ENCODE measurements around the gene ST3GAL3.

DNA sequence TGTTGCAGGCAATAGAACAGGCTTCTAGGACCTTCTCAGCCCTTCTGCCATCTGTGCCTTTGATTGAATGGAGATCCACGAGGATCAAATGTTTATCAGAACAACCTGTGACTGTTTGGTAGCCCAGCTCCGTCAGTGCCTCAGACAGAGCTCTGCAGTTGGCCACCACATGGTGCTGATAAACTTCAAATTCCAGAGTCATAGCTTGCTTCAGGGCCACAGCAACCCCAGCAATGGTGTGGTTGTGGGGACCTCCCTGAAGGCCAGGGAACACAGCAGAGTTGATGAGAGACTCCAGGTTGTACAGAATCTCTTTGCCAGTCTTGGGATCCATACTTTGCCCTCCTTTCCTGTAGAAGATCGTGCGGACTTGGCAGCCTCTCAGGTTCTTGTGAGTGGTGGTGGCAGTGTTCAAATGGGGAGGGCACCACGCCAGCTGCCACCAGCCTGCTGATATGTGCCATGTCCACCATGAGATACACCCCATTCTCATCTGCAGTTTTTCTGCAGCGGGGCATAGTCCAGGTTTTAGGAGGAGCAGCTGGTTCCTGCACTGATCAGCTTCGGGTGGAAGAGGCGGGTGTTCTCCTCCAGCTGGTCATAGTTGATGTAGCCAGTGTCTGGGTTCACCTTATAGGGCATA lies 143.4 kb downstream of the ST3GAL3 start:
- TF ChIP-seq ZNF658 (tag by site-specific recombination; IDR thresholded peaks at IDR 0.05), result no peak
- TF ChIP-seq ZNF776 (tag by site-specific recombination; IDR thresholded peaks at IDR 0.05; ENCODE audit: borderline replicate concordance), result no peak
- no peak for TF ChIP-seq ZNF530 (tag by site-specific recombination; IDR thresholded peaks at IDR 0.05; ENCODE audit: low read depth)
- TF ChIP-seq CTCF (tag by site-specific recombination; IDR thresholded peaks at IDR 0.05), result no peak
- TF ChIP-seq GLI2 (tag by site-specific recombination; IDR thresholded peaks at IDR 0.05; ENCODE audit: borderline replicate concordance, low read depth), result no peak
- TF ChIP-seq ZBTB17 (tag by site-specific recombination; IDR thresholded peaks at IDR 0.05), result no peak
- no peak for TF ChIP-seq ZNF76 (tag by site-specific recombination; IDR thresholded peaks at IDR 0.05; ENCODE audit: borderline replicate concordance, low read depth)
- TF ChIP-seq GLI4 (tag by site-specific recombination; IDR thresholded peaks at IDR 0.05), result no peak
- no peak for TF ChIP-seq KLF1 (tag by site-specific recombination; IDR thresholded peaks at IDR 0.05)
- TF ChIP-seq, protein P1, sequence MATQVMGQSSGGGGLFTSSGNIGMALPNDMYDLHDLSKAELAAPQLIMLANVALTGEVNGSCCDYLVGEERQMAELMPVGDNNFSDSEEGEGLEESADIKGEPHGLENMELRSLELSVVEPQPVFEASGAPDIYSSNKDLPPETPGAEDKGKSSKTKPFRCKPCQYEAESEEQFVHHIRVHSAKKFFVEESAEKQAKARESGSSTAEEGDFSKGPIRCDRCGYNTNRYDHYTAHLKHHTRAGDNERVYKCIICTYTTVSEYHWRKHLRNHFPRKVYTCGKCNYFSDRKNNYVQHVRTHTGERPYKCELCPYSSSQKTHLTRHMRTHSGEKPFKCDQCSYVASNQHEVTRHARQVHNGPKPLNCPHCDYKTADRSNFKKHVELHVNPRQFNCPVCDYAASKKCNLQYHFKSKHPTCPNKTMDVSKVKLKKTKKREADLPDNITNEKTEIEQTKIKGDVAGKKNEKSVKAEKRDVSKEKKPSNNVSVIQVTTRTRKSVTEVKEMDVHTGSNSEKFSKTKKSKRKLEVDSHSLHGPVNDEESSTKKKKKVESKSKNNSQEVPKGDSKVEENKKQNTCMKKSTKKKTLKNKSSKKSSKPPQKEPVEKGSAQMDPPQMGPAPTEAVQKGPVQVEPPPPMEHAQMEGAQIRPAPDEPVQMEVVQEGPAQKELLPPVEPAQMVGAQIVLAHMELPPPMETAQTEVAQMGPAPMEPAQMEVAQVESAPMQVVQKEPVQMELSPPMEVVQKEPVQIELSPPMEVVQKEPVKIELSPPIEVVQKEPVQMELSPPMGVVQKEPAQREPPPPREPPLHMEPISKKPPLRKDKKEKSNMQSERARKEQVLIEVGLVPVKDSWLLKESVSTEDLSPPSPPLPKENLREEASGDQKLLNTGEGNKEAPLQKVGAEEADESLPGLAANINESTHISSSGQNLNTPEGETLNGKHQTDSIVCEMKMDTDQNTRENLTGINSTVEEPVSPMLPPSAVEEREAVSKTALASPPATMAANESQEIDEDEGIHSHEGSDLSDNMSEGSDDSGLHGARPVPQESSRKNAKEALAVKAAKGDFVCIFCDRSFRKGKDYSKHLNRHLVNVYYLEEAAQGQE (tag by site-specific recombination; IDR thresholded peaks at IDR 0.05), result no peak
- TF ChIP-seq ZNF24 (tag by site-specific recombination; IDR thresholded peaks at IDR 0.05), result no peak
- no peak for TF ChIP-seq YY1 (tag by site-specific recombination; IDR thresholded peaks at IDR 0.05)
